Measurements from ENCODE around the gene NT5C2. TPM values are rescaled to one million over a fixed set of nuclear protein-coding genes. Genes with fewer than 3 reads are reported as not detected.

Gene NT5C2
- total RNA-seq, 1 donor from 2014 or later = 78.3 TPM

Other genes starting within 250 kb of the NT5C2 start
- not detected in 2 replicates for gene RPEL1, start 52.6 kb upstream of the NT5C2 start, total RNA-seq
- 0.54 and 0.64 TPM in 2 replicates for gene INA, start 83.9 kb upstream of the NT5C2 start, total RNA-seq
- gene PCGF6, start 157.9 kb upstream of the NT5C2 start, total RNA-seq = 12.7 and 13.3 TPM in 2 replicates
- gene TAF5, start 174.7 kb upstream of the NT5C2 start, total RNA-seq = 8.5 and 9.9 TPM in 2 replicates
- gene ATP5MK, start 203.2 kb upstream of the NT5C2 start, total RNA-seq = 331 and 334 TPM in 2 replicates
- 61.4 and 61.8 TPM in 2 replicates for gene PDCD11, start 203.4 kb upstream of the NT5C2 start, total RNA-seq